ENCODE measurements around the gene FBXL13. TPM values are rescaled to one million over a fixed set of nuclear protein-coding genes. Genes with fewer than 3 reads are reported as not detected.
A peak's percentile ranks its signal among the peaks of the same experiment; 100 is the strongest.

FBXL13 gene
- total and polyA plus RNA-seq, 10 of the 15 experiments (the other 5 are each of a cell fraction or from before 2014, with no cell fraction given): 0.08 to 0.95 (median 0.28) TPM; not detected in 2

GRCh38 chr7:103074519-103075336, at the start of gene FBXL13, which contains the start of gene ARMC10 (continued):
- TF ChIP-seq, protein P1, sequence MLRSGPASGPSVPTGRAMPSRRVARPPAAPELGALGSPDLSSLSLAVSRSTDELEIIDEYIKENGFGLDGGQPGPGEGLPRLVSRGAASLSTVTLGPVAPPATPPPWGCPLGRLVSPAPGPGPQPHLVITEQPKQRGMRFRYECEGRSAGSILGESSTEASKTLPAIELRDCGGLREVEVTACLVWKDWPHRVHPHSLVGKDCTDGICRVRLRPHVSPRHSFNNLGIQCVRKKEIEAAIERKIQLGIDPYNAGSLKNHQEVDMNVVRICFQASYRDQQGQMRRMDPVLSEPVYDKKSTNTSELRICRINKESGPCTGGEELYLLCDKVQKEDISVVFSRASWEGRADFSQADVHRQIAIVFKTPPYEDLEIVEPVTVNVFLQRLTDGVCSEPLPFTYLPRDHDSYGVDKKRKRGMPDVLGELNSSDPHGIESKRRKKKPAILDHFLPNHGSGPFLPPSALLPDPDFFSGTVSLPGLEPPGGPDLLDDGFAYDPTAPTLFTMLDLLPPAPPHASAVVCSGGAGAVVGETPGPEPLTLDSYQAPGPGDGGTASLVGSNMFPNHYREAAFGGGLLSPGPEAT (IDR thresholded peaks at IDR 0.05; ENCODE audit: low read depth): peak; percentile 72
- no peak for TF ChIP-seq E2F8 (IDR thresholded peaks at IDR 0.05; ENCODE audit: low read depth, partially characterized antibody)
- no peak for TF ChIP-seq RAD21 (IDR thresholded peaks at IDR 0.05; ENCODE audit: insufficient read depth, low read depth, low read length)
- TF ChIP-seq SMARCA5 (IDR thresholded peaks at IDR 0.05): peak; percentile 81; the same call in 1 of the 2 replicates
- TF ChIP-seq IRF5 (IDR thresholded peaks at IDR 0.05; ENCODE audit: borderline replicate concordance): no peak
- no peak for TF ChIP-seq TAF1 (IDR thresholded peaks at IDR 0.05; ENCODE audit: borderline replicate concordance, low read depth, low read length)
- no peak for TF ChIP-seq E4F1 (IDR thresholded peaks at IDR 0.05; ENCODE audit: borderline replicate concordance, partially characterized antibody)
- no peak for TF ChIP-seq ATF2 (IDR thresholded peaks at IDR 0.05; ENCODE audit: low read length)
- TF ChIP-seq, protein P2, sequence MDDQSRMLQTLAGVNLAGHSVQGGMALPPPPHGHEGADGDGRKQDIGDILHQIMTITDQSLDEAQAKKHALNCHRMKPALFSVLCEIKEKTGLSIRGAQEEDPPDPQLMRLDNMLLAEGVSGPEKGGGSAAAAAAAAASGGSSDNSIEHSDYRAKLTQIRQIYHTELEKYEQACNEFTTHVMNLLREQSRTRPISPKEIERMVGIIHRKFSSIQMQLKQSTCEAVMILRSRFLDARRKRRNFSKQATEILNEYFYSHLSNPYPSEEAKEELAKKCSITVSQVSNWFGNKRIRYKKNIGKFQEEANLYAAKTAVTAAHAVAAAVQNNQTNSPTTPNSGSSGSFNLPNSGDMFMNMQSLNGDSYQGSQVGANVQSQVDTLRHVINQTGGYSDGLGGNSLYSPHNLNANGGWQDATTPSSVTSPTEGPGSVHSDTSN (IDR thresholded peaks at IDR 0.05; ENCODE audit: insufficient replicate concordance, low read depth, low read length): no peak
- TF ChIP-seq RBBP5 (conservative IDR thresholded peaks at IDR 0.05): no peak
- TF ChIP-seq IRF3 (IDR thresholded peaks at IDR 0.05): no peak
- peak; percentile 76 to 85 for TF ChIP-seq IKZF2 (IDR thresholded peaks at IDR 0.05)
- TF ChIP-seq MYB (IDR thresholded peaks at IDR 0.05; ENCODE audit: borderline replicate concordance, low read depth, low read length): no peak
- TF ChIP-seq ASH2L (IDR thresholded peaks at IDR 0.05; ENCODE audit: borderline replicate concordance, low read depth): peak; percentile 70; the same call in 1 of the 2 replicates
- no peak for TF ChIP-seq CBX3 (IDR thresholded peaks at IDR 0.05; ENCODE audit: borderline replicate concordance, low read depth)
- no peak for TF ChIP-seq TARDBP (IDR thresholded peaks at IDR 0.05; ENCODE audit: borderline replicate concordance)

All from GM12878 (cell line).